ENCODE data around the gene LEMD2.

DNA sequence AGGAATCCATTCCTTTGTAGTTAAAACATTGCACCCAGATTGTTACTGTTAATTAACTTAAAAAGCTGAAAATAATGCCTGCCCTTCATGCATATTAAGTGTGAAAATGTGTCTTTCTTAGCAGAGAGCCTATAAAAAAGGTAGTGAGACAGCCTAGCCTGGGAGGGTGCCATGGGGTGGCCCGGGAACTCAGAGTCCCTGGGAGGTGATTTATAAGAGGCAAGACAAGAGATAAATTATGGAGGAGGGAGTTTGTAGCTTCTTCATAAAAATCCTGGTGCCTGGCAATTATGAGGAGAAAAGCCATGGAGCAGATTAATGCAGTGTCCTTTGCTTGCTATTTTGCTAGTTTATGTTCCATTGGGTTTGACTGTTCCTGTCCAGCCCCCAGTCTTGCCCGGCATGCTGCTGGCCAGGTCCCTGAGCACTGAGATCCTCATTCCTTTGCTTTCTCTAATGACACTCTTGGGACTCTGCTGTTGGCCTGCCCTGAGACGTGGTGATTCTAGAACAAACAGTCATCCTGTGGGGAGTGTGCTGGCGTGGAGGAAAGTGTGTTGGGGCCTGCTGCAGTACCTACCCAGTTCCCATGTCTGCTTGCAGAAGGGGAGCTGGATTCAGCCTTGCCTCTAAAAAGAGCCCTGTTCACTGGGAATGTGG, 10.7 kb upstream of the LEMD2 start:
- TF ChIP-seq, protein P1, sequence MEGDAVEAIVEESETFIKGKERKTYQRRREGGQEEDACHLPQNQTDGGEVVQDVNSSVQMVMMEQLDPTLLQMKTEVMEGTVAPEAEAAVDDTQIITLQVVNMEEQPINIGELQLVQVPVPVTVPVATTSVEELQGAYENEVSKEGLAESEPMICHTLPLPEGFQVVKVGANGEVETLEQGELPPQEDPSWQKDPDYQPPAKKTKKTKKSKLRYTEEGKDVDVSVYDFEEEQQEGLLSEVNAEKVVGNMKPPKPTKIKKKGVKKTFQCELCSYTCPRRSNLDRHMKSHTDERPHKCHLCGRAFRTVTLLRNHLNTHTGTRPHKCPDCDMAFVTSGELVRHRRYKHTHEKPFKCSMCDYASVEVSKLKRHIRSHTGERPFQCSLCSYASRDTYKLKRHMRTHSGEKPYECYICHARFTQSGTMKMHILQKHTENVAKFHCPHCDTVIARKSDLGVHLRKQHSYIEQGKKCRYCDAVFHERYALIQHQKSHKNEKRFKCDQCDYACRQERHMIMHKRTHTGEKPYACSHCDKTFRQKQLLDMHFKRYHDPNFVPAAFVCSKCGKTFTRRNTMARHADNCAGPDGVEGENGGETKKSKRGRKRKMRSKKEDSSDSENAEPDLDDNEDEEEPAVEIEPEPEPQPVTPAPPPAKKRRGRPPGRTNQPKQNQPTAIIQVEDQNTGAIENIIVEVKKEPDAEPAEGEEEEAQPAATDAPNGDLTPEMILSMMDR (IDR thresholded peaks at IDR 0.05): no peak
- TF ChIP-seq POLR2A (IDR thresholded peaks at IDR 0.05): no peak
